Measurements from ENCODE around the gene ATP9A. TPM values are rescaled to one million over a fixed set of nuclear protein-coding genes. Genes with fewer than 3 reads are reported as not detected.

The ATP9A gene
- total and polyA plus RNA-seq, 2 of the 4 experiments (the other 2 are of a cell fraction) = 10.6 to 22.4 TPM

GRCh38 chr20:51560550-51561307 lies 207.5 kb downstream of the ATP9A start:
- Histone ChIP-seq H3K4ac (ENCODE audit: low read depth, low read length) (no peak overlapping the region; the same call in 1 of the 2 replicates), H2AFZ (replicated peaks; ENCODE audit: low read length, poor library complexity) (no peak overlapping the region), H3K18ac (ENCODE audit: low read depth, low read length) (no peak overlapping the region), H3K9me1 (ENCODE audit: insufficient read depth, low read length) (peaks cover 4% of the 10 kb centered on the region), H4K91ac (ENCODE audit: insufficient read depth, low read depth, low read length) (no peak overlapping the region), H3K14ac (replicated peaks; ENCODE audit: low read depth, low read length) (peak overlapping the region; percentile 53), H2BK5ac (ENCODE audit: low read depth, low read length, poor library complexity, severe bottlenecking) (no peak overlapping the region), H2AK9ac (replicated peaks; ENCODE audit: low read depth, low read length, poor library complexity) (no peak overlapping the region), H3K27me3 (ENCODE audit: control insufficient read depth, insufficient read depth, low read length) (no peaks in the 10 kb centered on the region), H3K56ac (ENCODE audit: extremely low read depth, insufficient read depth, low read length) (no peak overlapping the region), H2BK15ac (ENCODE audit: low read depth, low read length) (no peak overlapping the region; the same call in 2 of the 3 replicates), H3K4me2 (ENCODE audit: low read depth, low read length) (peak overlapping the region; percentile 94), H2BK120ac (ENCODE audit: low read depth, low read length) (no peak overlapping the region), H2AK5ac (ENCODE audit: low read depth, low read length) (peak overlapping the region; percentile 72; the same call in 1 of the 2 replicates), H3K79me1 (ENCODE audit: low read depth in 1 of 2, low read length in 2 of 2) (peaks cover 7 to 12% of the 10 kb centered on the region in 2 experiments; a peak in 2 of 4 replicates), H4K5ac (ENCODE audit: low read depth, low read length) (no peak overlapping the region), H3K36me3 (ENCODE audit: control insufficient read depth, insufficient read depth, low read length) (no peaks in the 10 kb centered on the region; the same call in 1 of the 2 replicates), H3K9ac (ENCODE audit: low read depth, low read length) (peak overlapping the region; percentile 54; the same call in 1 of the 2 replicates), H4K8ac (ENCODE audit: low read depth in 2 of 2, low read length in 2 of 2) (no peak overlapping the region), H3K27ac (ENCODE audit: insufficient read depth, low read length) (no peak overlapping the region), H2BK20ac (ENCODE audit: low read depth, low read length) (no peak overlapping the region), H3K9me3 (ENCODE audit: control insufficient read depth, insufficient read depth, low read length) (no peaks in the 10 kb centered on the region), H3K4me1 (ENCODE audit: control insufficient read depth, insufficient read depth, low read length) (peaks cover 12% of the 10 kb centered on the region), H4K20me1 (ENCODE audit: insufficient read depth, low read length) (peaks cover 7% of the 10 kb centered on the region; the same call in 1 of the 2 replicates), H3K4me3 (ENCODE audit: insufficient read depth, low read depth, low read length) (peak overlapping the region; percentile 6; the same call in 1 of the 2 replicates), H3K23ac (ENCODE audit: low read depth, low read length) (peak overlapping the region; percentile 66)
- TF ChIP-seq MAFK (IDR thresholded peaks at IDR 0.05; ENCODE audit: low read depth, low read length) = no peak
- no peak for TF ChIP-seq CEBPB (IDR thresholded peaks at IDR 0.05; ENCODE audit: low read depth, low read length)
- TF ChIP-seq RFX5 (IDR thresholded peaks at IDR 0.05; ENCODE audit: low read depth, low read length) = no peak
- TF ChIP-seq CHD1 (IDR thresholded peaks at IDR 0.05; ENCODE audit: low read depth, low read length) = no peak
- TF ChIP-seq FOS (IDR thresholded peaks at IDR 0.05; ENCODE audit: low read depth, low read length) = no peak
- TF ChIP-seq MXI1 (IDR thresholded peaks at IDR 0.05; ENCODE audit: borderline replicate concordance, low read depth, low read length) = no peak
- TF ChIP-seq RAD21 (IDR thresholded peaks at IDR 0.05; ENCODE audit: low read length) = no peak
- no peak for TF ChIP-seq NFE2L2 (IDR thresholded peaks at IDR 0.05; ENCODE audit: low read depth, low read length)
- no peak for TF ChIP-seq BHLHE40 (IDR thresholded peaks at IDR 0.05; ENCODE audit: low read depth, low read length)
- in situ Hi-C loops (cut with MboI; ENCODE audit: low sequenced_read_pairs) (no loop called here), dilution Hi-C loops (cut with HindIII; ENCODE audit: low sequenced_read_pairs, unreplicated experiment) (no loop called here), intact Hi-C loops (cut with micrococcal nuclease) (loop anchor here (5.0 kb wide), 1 partner anchor 73 kb away; no protein-coding TSS in a partner anchor)
- BruUV-seq (replicated peaks) = no TSS peak
- CTCF ChIA-PET = no interaction called here
- ATAC-seq (ENCODE audit: low read depth) = no peak
- peak; percentile 19 for DNase-seq
- POLR2A ChIA-PET (ENCODE audit: unreplicated experiment) = no interaction called here
- no CpG with 5 or more reads among the region's 16 CpGs for WGBS, 2 experiments (ENCODE audit: extremely low coverage in 2 of 2, insufficient read length in 1 of 2)
